IMR-90 (cell line): Measurements from ENCODE around the gene SHISAL2B. TPM values are rescaled to one million over a fixed set of nuclear protein-coding genes. Genes with fewer than 3 reads are reported as not detected.
A peak's percentile ranks its signal among the peaks of the same experiment; 100 is the strongest.

Experiments used
- ATAC-seq: fragments of 200-7000 bp; cut with Tn5 transposase; 2 replicates; pipeline ENCODE4 v1.9.1; 2020; ENCODE audit warnings: low read depth, mild to moderate bottlenecking, moderate library complexity
- BruUV-seq: library from RNA; stranded (reverse); fragments of 400-500 nt; replicated peaks from 2 replicates; lab custom pipeline; 2021; lab: Mats Ljungman, UMichigan
- CTCF ChIA-PET: fragments of 300-600 bp; formaldehyde crosslinking; extraction: SDS; loops from one replicate; lab custom pipeline; 2021; ENCODE audit warnings: antibody characterized with exemption; lab: Yijun Ruan, JAX
- POLR2A ChIA-PET: fragments of 300-600 bp; sonication (Branson Sonifier 250); formaldehyde crosslinking; loops from one replicate; lab custom pipeline; 2022; ENCODE audit warnings: antibody characterized with exemption; ENCODE audit not compliant: unreplicated experiment; lab: Charles Lee
- DNase-seq: peaks from one replicate; pipeline ENCODE4 v3.0.0; 2013
- H2AFZ ChIP-seq: replicated peaks from 2 replicates; pipeline ENCODE3; 2013; ENCODE audit warnings: low read length, mild to moderate bottlenecking; ENCODE audit not compliant: poor library complexity
- H2AK5ac ChIP-seq: 2 replicates; pipeline ENCODE4 v1.6.1; 2013; ENCODE audit warnings: low read depth, low read length, inconsistent platforms
- H2AK9ac ChIP-seq: replicated peaks from 2 replicates; pipeline ENCODE3; 2013; ENCODE audit warnings: mild to moderate bottlenecking, low read depth, low read length, moderate library complexity; ENCODE audit not compliant: poor library complexity
- H2BK120ac ChIP-seq: 2 replicates; pipeline ENCODE4 v1.6.1; 2013; ENCODE audit warnings: low read depth, low read length, inconsistent platforms
- H2BK15ac ChIP-seq: 3 replicates; pipeline ENCODE4 v1.6.1; 2013; ENCODE audit warnings: low read depth, low read length, inconsistent platforms
- H2BK20ac ChIP-seq: 2 replicates; pipeline ENCODE4 v1.6.1; 2013; ENCODE audit warnings: low read depth, mild to moderate bottlenecking, inconsistent platforms, low read length, moderate library complexity
- H2BK5ac ChIP-seq: 2 replicates; pipeline ENCODE4 v1.6.1; 2013; ENCODE audit warnings: mild to moderate bottlenecking, low read depth, low read length, inconsistent platforms; ENCODE audit not compliant: poor library complexity, severe bottlenecking
- H3K14ac ChIP-seq: replicated peaks from 2 replicates; pipeline ENCODE4 v1.6.1; 2013; ENCODE audit warnings: low read depth, low read length, inconsistent platforms
- H3K18ac ChIP-seq: 2 replicates; pipeline ENCODE4 v1.6.1; 2013; ENCODE audit warnings: low read depth, low read length, control low read depth
- H3K23ac ChIP-seq: 2 replicates; pipeline ENCODE4 v1.6.1; 2013; ENCODE audit warnings: low read depth, low read length, inconsistent platforms
- H3K27ac ChIP-seq: 2 replicates; pipeline ENCODE4 v1.5.1; 2013; ENCODE audit warnings: mild to moderate bottlenecking, control low read depth, low read length; ENCODE audit not compliant: insufficient read depth
- H3K27me3 ChIP-seq: 2 replicates; pipeline ENCODE4 v1.6.1; 2013; ENCODE audit warnings: low read length; ENCODE audit not compliant: control insufficient read depth, insufficient read depth
- H3K36me3 ChIP-seq: 2 replicates; pipeline ENCODE4 v1.6.1; 2013; ENCODE audit warnings: low read length, mixed read lengths; ENCODE audit not compliant: control insufficient read depth, insufficient read depth
- H3K4ac ChIP-seq: 2 replicates; pipeline ENCODE4 v1.6.1; 2013; ENCODE audit warnings: low read depth, low read length, inconsistent platforms
- H3K4me1 ChIP-seq: 2 replicates; pipeline ENCODE4 v1.6.1; 2013; ENCODE audit warnings: low read length, mixed read lengths; ENCODE audit not compliant: control insufficient read depth, insufficient read depth
- H3K4me2 ChIP-seq: 2 replicates; pipeline ENCODE4 v1.6.1; 2013; ENCODE audit warnings: low read depth, mild to moderate bottlenecking, control low read depth, low read length, moderate library complexity
- H3K4me3 ChIP-seq: 2 replicates; pipeline ENCODE4 v1.5.1; 2013; ENCODE audit warnings: low read depth, mild to moderate bottlenecking, control low read depth, low read length, moderate library complexity; ENCODE audit not compliant: insufficient read depth
- H3K56ac ChIP-seq: 2 replicates; pipeline ENCODE4 v1.6.1; 2013; ENCODE audit warnings: low read length, inconsistent platforms; ENCODE audit not compliant: insufficient read depth; ENCODE audit errors: extremely low read depth
- H3K79me1 ChIP-seq, 2 experiments: 2 replicates each; pipeline ENCODE4 v1.6.1; 2013; ENCODE audit warnings: low read length in 2 of 2, inconsistent platforms in 1 of 2, low read depth in 1 of 2
- H3K9ac ChIP-seq: 2 replicates; pipeline ENCODE4 v1.6.1; 2013; ENCODE audit warnings: low read depth, low read length, control low read depth
- H3K9me1 ChIP-seq: 2 replicates; pipeline ENCODE4 v1.6.1; 2013; ENCODE audit warnings: low read length, inconsistent platforms; ENCODE audit not compliant: insufficient read depth
- H3K9me3 ChIP-seq: 2 replicates; pipeline ENCODE4 v1.6.1; 2013; ENCODE audit warnings: low read length; ENCODE audit not compliant: control insufficient read depth, insufficient read depth
- H4K20me1 ChIP-seq: 2 replicates; pipeline ENCODE4 v1.6.1; 2013; ENCODE audit warnings: low read length, inconsistent platforms; ENCODE audit not compliant: insufficient read depth
- H4K5ac ChIP-seq: 2 replicates; pipeline ENCODE4 v1.6.1; 2013; ENCODE audit warnings: mild to moderate bottlenecking, low read depth, low read length, control low read depth
- H4K8ac ChIP-seq, 2 experiments: 2 replicates each; pipeline ENCODE4 v1.6.1; 2013; ENCODE audit warnings: low read depth in 2 of 2, low read length in 2 of 2, control low read depth in 1 of 2, inconsistent platforms in 1 of 2
- H4K91ac ChIP-seq: 2 replicates; pipeline ENCODE4 v1.6.1; 2013; ENCODE audit warnings: low read depth, low read length, inconsistent platforms; ENCODE audit not compliant: insufficient read depth
- BHLHE40 ChIP-seq: fragments of 150-350 bp; IDR thresholded peaks from 2 replicates; pipeline ENCODE4 v1.6.1; 2016; ENCODE audit warnings: mild to moderate bottlenecking, low read depth, low read length
- CEBPB ChIP-seq: IDR thresholded peaks from 2 replicates; pipeline ENCODE4 v1.6.1; 2012; ENCODE audit warnings: low read depth, low read length, improper control_type of control experiment
- CHD1 ChIP-seq: IDR thresholded peaks from 2 replicates; pipeline ENCODE4 v1.6.1; 2012; ENCODE audit warnings: low read depth, low read length, improper control_type of control experiment
- CTCF ChIP-seq: conservative IDR thresholded peaks from 2 replicates; pipeline ENCODE4 v1.5.1; 2012; ENCODE audit warnings: mild to moderate bottlenecking, low read depth, low read length, improper control_type of control experiment
- ELK1 ChIP-seq: fragments of 150-350 bp; IDR thresholded peaks from 2 replicates; pipeline ENCODE4 v1.6.1; 2016; ENCODE audit warnings: low read depth, mild to moderate bottlenecking, low read length, moderate library complexity, borderline replicate concordance
- FOS ChIP-seq: fragments of 150-350 bp; IDR thresholded peaks from 2 replicates; pipeline ENCODE4 v1.6.1; 2016; ENCODE audit warnings: low read depth, low read length
- MAFK ChIP-seq: IDR thresholded peaks from 2 replicates; pipeline ENCODE4 v1.6.1; 2012; ENCODE audit warnings: low read depth, low read length, improper control_type of control experiment
- MAZ ChIP-seq: IDR thresholded peaks from 2 replicates; pipeline ENCODE4 v1.6.1; 2012; ENCODE audit warnings: low read depth, mild to moderate bottlenecking, low read length, improper control_type of control experiment, moderate library complexity, borderline replicate concordance
- MXI1 ChIP-seq: IDR thresholded peaks from 2 replicates; pipeline ENCODE4 v1.6.1; 2012; ENCODE audit warnings: low read depth, mild to moderate bottlenecking, low read length, moderate library complexity, borderline replicate concordance
- NFE2L2 ChIP-seq: fragments of 150-350 bp; IDR thresholded peaks from 2 replicates; pipeline ENCODE4 v1.6.1; 2016; ENCODE audit warnings: low read depth, mild to moderate bottlenecking, low read length
- POLR2A ChIP-seq: IDR thresholded peaks from 2 replicates; pipeline ENCODE4 v1.6.1; 2012; ENCODE audit warnings: mild to moderate bottlenecking, low read depth, low read length
- RCOR1 ChIP-seq: IDR thresholded peaks from 2 replicates; pipeline ENCODE4 v1.6.1; 2012; ENCODE audit warnings: mild to moderate bottlenecking, low read length, improper control_type of control experiment; ENCODE audit not compliant: insufficient replicate concordance
- RFX5 ChIP-seq: IDR thresholded peaks from 2 replicates; pipeline ENCODE4 v1.8.0; 2012; ENCODE audit warnings: low read depth, mild to moderate bottlenecking, low read length, moderate library complexity
- dilution Hi-C: fragments of 300-500 bp; cut with HindIII; formaldehyde crosslinking; loops from one replicate; pipeline ENCODE4 v1.14.3; 2018; ENCODE audit warnings: low sequenced_read_pairs; ENCODE audit not compliant: unreplicated experiment
- in situ Hi-C: fragments of 300-500 bp; cut with MboI; formaldehyde crosslinking; loops from 3 replicates; pipeline ENCODE4 v1.14.3; 2019; ENCODE audit warnings: low sequenced_read_pairs, inconsistent platforms, mixed read lengths
- intact Hi-C: fragments of 100-400 bp; cut with micrococcal nuclease; formaldehyde crosslinking; loops from 2 replicates; pipeline ENCODE4 v1.10.0; 2022
- polyA plus RNA-seq, 3 experiments: library from polyadenylated mRNA; depleted of rRNA; stranded (reverse); fragments of >200 nt; gene quantifications; 2 replicates each; pipeline ENCODE4 v1.2.3, GENCODE V29; 2012; ENCODE audit warnings: low replicate concordance in 1 of 3
- total RNA-seq: library from RNA; depleted of rRNA; stranded (reverse); fragments of >200 nt; gene quantifications from 2 replicates; pipeline ENCODE4 v1.2.3, GENCODE V29; 2012
- TF ChIP-seq, protein P1 (sequence below): fragments of 150-350 bp; IDR thresholded peaks from 2 replicates; pipeline ENCODE4 v1.6.1; 2017; ENCODE audit warnings: mild to moderate bottlenecking, antibody characterized with exemption, low read length, low read depth

The SHISAL2B gene
- total and polyA plus RNA-seq, 2 of the 4 experiments (the other 2 are of a cell fraction) = not detected

- Histone ChIP-seq H3K36me3 (peaks cover 5% of the 10 kb centered on the region), H3K79me1 (peaks cover 20 to 27% of the 10 kb centered on the region in 2 experiments), H2BK15ac (no peak overlapping the region), H3K27me3 (no peaks in the 10 kb centered on the region), H3K14ac (no peak overlapping the region), H3K18ac (no peak overlapping the region), H3K56ac (no peak overlapping the region), H2BK5ac (no peak overlapping the region), H3K4me2 (no peak overlapping the region), H3K4me3 (no peak overlapping the region), H4K20me1 (no peaks in the 10 kb centered on the region), H2AK9ac (no peak overlapping the region), H3K9ac (no peak overlapping the region), H2AK5ac (no peak overlapping the region), H3K23ac (no peak overlapping the region), H2AFZ (no peak overlapping the region), H4K5ac (no peak overlapping the region), H3K4me1 (no peaks in the 10 kb centered on the region), H2BK120ac (no peak overlapping the region), H3K4ac (no peak overlapping the region), H3K9me1 (peaks cover 3% of the 10 kb centered on the region), H4K8ac (no peak overlapping the region), H3K9me3 (no peaks in the 10 kb centered on the region), H3K27ac (no peak overlapping the region), H2BK20ac (no peak overlapping the region), H4K91ac (no peak overlapping the region)
- dilution Hi-C loops (no loop called here), in situ Hi-C loops (no loop called here), intact Hi-C loops (no loop called here)
- TF ChIP-seq MXI1 = no peak
- no peak for TF ChIP-seq FOS
- TF ChIP-seq CEBPB = no peak
- TF ChIP-seq MAFK = no peak
- no peak for TF ChIP-seq CHD1
- TF ChIP-seq RFX5 = no peak
- TF ChIP-seq MAZ = no peak
- TF ChIP-seq, protein P1, sequence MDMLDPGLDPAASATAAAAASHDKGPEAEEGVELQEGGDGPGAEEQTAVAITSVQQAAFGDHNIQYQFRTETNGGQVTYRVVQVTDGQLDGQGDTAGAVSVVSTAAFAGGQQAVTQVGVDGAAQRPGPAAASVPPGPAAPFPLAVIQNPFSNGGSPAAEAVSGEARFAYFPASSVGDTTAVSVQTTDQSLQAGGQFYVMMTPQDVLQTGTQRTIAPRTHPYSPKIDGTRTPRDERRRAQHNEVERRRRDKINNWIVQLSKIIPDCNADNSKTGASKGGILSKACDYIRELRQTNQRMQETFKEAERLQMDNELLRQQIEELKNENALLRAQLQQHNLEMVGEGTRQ = no peak
- no peak for TF ChIP-seq BHLHE40
- TF ChIP-seq CTCF = no peak
- no peak for TF ChIP-seq RCOR1
- TF ChIP-seq POLR2A = no peak
- TF ChIP-seq ELK1 = no peak
- TF ChIP-seq NFE2L2 = no peak
- CTCF ChIA-PET = no interaction called here
- ATAC-seq (peak; percentile 56), DNase-seq (peak; percentile 37)
- no TSS peak for BruUV-seq
- POLR2A ChIA-PET = no interaction called here
Measured at GRCh38 chr5:64742821-64743220, 52.5 kb downstream of the SHISAL2B start.
